Heart left ventricle (tissue), 13 donors: ENCODE measurements around the gene FGF14.

Source experiments
- POLR2A ChIP-seq, 2 donors: fragments of 450-650 bp; IDR thresholded peaks; one replicate each; pipeline ENCODE4 v1.6.1; 2017; ENCODE audit warnings: antibody characterized with exemption in 2 of 2, mild to moderate bottlenecking in 2 of 2, moderate library complexity in 2 of 2
- TF ChIP-seq, protein P1 (sequence below), 12 donors: fragments of 200-600 bp; sonication (generic) in 4 of 12; IDR thresholded peaks; one replicate each; pipeline versions ENCODE4 v1.5.0 to v1.8.0; 2018 to 2022; ENCODE audit warnings: antibody characterized with exemption in 12 of 12, mild to moderate bottlenecking in 5 of 12
- donor health status: ischemic (EF 13 %, LVEDD 7.1; RV severe dilation, severe dysfunction).
- donor health status: DM: no; HTN: yes; CAD: no.
- donor health status: DM: no; HTN: no; CAD: no.
- donor health status: ischemic (EF 25% LVEDD 6.9; RV normal size, moderate dysfunction).
- donor health status: ischemic (EF 25% LVEDD 5.7; RV mildly dilated, moderate dysfunction).
- donor health status: ischemic (EF 35%, LVEDD 5.7; RV mildly dilated, moderate dysfunction).
- donor health status: nonischemic (EF 11% LVEDD 7.7; RV severe dilation, severe dysfunction).
- donor health status: DM: yes; HTN: yes; CAD: no.
- donor health status: PGD.
- donor health status: ischemic (EF 29% LVEDD 5.4; RV normal size, mild dysfunction).
- donor health status: nonischemic (EF 23%, LVEDD 6.1; RV moderate dilation, normal function).

GRCh38 chr13:102185375-102185984 lies 216.4 kb downstream of the FGF14 start:
- TF ChIP-seq, protein P1, sequence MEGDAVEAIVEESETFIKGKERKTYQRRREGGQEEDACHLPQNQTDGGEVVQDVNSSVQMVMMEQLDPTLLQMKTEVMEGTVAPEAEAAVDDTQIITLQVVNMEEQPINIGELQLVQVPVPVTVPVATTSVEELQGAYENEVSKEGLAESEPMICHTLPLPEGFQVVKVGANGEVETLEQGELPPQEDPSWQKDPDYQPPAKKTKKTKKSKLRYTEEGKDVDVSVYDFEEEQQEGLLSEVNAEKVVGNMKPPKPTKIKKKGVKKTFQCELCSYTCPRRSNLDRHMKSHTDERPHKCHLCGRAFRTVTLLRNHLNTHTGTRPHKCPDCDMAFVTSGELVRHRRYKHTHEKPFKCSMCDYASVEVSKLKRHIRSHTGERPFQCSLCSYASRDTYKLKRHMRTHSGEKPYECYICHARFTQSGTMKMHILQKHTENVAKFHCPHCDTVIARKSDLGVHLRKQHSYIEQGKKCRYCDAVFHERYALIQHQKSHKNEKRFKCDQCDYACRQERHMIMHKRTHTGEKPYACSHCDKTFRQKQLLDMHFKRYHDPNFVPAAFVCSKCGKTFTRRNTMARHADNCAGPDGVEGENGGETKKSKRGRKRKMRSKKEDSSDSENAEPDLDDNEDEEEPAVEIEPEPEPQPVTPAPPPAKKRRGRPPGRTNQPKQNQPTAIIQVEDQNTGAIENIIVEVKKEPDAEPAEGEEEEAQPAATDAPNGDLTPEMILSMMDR (IDR thresholded peaks at IDR 0.05): no peak
- TF ChIP-seq POLR2A (IDR thresholded peaks at IDR 0.05): no peak
